EL (cell line): ENCODE results near the gene SNX24.
"Not testable (repeated sequence)": the region's sequence is repeated elsewhere in the genome, so short reads cannot be mapped to it uniquely, and the experiment has no call there.

Experiments
- DNase-seq: peaks from one replicate; pipeline ENCODE4 v3.0.0-alpha.2; 2016

The SNX24 gene

DNA sequence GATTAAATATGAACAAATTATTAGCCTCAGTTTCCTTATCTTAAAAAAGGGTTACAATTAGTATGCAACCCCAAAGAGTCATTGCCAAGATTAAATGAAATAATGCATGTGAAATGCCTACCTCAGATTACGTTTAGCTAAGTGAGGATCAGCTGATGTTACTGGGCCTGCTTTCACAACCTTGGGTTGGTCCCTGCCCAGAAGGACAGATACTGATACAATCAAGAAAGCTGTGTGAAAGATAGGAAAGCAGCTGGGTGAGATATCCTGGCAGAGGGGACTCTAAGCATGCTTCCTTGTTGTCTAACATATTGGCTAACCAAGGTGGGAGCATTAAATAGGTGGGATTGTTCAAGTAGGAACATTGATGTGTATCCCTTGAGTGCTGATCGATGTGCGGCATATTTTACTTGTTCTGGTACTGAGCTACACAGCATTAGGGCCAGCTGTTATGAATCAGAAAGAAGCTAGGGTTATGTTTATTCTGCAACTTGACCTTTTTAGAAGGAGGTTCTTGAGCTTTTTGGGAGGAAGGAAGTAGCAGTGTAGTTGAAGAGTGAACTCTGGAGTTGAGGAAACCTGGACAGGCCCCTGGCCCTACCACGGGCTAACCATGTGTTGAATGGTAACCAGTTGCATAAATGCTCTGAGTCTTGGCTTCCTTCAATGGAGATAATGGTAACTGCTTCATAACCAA is 28.9 kb downstream of the SNX24 start:
- DNase-seq = no peak

GRCh38 chr5:122877518-122877917 is 32.1 kb downstream of the SNX24 start:
- DNase-seq = no peak

- no peak for DNase-seq
Measured at GRCh38 chr5:122879076-122879475, 33.7 kb downstream of the SNX24 start.

- no peak for DNase-seq
Measured at GRCh38 chr5:122880170-122880689, 34.8 kb downstream of the SNX24 start.

GRCh38 chr5:122880749-122881148 is 35.3 kb downstream of the SNX24 start:
- peak; percentile 5 for DNase-seq

DNA sequence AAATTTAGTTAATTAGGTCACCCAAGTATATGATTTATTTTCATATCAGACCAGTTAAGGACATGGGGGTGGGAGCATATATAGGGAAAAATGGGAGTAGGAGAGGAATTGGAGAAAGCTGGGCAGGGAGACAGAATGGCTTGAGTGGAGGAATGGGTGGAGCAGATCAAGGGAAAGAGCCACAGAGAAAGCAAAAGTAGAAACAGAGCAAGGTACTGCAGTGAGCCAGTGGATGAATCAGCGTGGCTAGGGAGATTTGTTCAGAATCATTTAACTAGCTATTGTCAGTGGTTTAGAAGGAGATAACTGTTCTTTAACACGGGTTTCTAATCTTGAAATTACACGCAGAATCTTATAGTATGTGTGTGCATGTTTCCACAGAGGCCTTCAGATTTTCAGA is 37.4 kb downstream of the SNX24 start:
- DNase-seq = peak; percentile 48

DNA sequence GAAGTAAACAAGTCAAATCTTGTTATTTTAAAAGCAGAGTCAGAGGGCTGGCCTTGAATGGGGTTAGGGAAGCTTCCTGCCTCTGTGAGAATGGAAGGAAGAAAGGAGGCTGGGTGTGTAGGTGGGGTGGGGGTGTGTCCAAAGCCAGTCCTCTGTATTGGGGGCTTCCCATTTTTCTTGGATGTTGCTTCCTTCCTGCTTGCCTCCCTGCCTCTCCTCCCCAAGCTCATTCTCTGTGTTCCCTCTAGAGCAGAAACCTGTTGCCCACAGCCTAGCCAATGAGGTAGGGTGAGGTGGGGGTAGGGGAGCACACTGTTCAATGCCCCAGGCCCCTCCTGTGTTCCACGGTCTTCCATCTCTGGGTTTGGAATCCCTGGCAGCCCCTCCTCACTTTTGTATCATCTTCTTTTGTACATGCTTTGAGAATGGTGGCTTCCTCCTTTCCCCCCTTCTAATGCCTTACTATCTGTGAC is 39.7 kb downstream of the SNX24 start:
- no peak for DNase-seq

DNA sequence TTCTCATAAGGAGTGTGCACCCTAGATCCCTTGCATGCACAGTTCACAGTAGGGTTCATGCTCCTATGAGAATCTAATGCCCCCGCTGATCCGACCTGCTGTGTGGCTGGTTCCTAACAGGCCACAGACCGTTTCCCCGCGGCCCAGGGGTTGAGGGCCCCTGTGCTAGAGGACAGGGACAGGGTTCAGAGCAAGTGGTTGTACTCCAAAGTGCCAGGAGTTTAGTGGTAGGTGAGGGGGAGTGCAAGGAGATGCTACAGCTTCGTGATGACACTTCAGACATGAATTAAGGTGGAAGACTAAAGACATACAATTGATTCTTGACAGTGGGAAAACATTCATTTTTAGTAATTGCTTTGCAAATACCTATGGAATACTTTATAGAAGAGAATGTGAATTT is 40.5 kb downstream of the SNX24 start:
- DNase-seq = no peak

DNA sequence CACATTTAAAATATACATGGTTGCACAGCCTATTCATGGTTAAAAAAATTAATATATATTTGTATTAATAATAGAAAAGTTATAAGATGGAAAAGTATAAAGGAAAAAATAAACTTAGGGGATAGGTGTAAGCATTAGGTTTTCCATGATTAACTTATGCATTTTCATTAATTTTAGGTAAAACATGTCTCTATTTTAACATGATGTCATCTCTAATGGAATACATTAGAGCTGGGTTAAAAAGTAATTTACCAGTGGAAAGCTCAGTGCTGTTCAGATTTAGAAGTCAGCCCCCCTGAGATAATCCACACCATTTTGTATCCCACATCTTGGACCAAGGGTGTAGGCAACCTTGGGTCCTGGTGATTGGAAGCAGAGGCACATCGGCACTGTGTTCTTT is 49.7 kb downstream of the SNX24 start:
- DNase-seq = no peak

DNA sequence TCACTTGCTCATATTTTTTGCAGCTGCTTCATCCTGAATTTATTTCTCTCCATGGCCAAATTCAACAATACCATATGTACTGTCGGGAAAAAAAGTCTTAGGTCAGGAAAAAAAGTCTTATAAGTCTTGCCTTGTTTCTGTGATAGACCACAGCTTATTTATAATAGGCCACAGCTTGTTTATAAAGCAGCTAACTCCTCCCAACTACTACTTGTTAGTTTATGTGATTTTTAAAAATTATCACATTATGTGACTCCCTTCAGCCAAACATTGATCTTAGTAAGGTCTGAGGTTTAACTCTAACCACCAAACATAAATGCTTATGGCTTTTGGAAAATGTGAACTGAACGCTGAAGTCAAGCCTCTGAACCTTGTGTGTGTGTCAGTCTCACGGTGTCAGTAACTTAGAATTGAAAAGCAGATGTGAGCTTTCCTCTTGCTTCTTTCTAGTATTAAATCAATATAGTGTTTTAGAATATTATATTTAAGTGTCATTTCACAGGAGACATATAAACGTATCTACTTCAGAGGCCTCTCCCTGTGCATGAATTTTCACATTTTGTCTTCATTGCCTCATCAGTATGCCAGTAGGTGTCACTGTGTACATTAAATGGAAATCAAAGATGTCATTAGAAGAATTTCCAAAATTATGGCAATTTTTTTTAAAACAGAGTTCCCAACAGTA is 51.3 kb downstream of the SNX24 start:
- DNase-seq = peak; percentile 20

DNA sequence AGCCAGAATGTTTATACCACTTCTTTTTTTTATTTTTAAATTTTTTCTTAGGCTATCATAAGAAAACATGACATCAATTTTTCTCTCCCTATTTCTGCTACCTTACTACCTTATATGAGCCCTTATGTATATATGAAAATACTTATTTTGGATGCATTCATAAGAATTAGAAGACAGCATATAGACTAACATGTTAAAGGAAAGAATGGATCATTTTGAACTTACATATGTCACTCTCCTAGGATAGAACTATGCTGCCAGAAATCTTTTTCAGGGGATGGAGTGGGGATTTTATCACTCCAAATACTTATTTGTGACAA is 51.8 kb downstream of the SNX24 start:
- DNase-seq = no peak

GRCh38 chr5:122901346-122901745 is 55.9 kb downstream of the SNX24 start:
- DNase-seq = no peak

DNA sequence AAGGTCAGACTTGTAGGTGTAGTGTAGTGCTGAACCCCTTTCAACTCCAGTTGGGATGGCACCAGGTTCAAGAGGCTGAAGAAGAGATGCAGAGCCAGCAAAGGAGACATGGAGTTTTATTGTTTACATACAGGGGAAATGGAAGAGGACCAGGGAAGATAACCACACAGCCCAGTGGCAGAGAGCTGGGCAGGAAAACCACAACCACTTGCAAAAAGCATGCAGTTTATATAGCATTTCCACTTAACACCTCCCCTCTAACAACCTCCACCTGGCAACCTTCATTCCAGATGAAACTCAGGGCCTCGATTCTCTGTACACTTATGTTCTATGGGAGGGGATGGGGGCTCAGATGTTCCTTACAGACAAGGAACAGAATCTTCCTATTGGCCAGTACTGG is 56.9 kb downstream of the SNX24 start:
- DNase-seq = no peak

DNA sequence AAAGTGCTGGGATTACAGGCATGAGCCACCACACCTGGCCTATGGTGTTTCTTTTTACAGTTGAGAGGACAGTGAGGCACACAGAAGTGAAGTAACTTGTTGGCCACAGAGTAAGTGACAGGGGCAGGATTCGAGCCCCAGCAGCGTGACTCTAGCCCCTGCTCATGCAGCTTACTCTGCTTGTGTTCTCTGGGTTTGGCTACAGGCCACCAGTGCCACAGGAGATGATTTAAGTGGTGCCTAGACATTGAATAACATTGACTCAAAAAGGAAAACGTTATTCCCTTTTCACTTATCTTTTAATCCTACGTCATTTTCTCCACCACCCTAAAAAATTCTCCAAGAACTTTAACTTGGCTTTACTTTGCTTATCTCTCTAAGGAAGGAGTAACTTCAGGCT is 61.4 kb downstream of the SNX24 start:
- DNase-seq = peak; percentile 78

- DNase-seq = peak; percentile 91
Measured at GRCh38 chr5:122907276-122907675, 61.9 kb downstream of the SNX24 start.

DNA sequence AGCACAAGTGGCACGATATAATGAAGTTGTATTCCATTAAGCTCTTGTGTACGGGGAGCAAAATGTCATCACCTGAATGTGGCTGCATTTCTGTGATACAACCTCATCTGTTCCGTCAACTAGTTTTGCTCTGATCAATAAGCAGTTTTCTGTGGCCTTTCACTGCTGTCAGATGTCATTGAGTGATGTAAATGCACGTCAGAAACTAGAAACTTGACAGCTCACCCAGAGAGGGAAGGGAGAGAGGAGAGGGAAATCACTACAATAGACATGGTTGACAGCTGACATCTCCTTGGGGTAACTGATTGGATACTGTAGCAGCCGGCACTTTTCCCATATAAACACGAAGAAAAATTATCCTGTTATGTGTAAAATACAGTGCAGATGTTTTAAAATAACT is 62.7 kb downstream of the SNX24 start:
- no peak for DNase-seq

GRCh38 chr5:122908662-122909061 is 63.2 kb downstream of the SNX24 start:
- no peak for DNase-seq

DNA sequence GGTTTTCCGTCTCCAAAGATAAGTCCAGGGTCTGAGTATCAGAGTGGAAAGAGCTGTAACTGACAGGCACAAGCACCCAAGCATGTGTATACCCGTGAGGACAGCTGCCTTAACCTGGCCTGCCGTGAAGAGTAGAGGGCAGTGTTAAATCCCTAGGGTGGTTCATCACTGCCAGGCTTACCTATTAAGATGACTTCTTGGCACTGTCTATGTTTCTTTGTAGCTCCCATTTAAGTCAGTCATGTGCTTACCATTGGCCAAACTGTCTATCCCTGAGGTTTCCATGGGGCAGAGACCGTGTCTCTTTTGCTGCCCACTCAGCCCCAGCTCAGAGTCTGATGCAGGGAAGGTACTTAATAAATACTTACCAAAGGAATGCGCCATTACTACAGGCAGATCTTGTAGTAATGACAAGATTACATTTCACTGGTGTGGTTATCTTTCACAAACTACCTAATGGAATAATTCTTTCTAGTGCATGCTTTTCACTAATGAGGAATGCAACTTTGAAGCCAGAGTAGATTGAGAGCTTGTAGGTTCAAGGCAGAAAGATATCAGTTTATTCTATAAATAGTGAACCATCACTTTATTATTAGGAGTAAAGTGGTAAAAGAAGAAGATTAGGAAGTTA is 64.2 kb downstream of the SNX24 start:
- DNase-seq = no peak

- not testable (repeated sequence) for DNase-seq
Measured at GRCh38 chr5:122913436-122913835, 68.0 kb downstream of the SNX24 start.

- no peak for DNase-seq
Measured at GRCh38 chr5:122915717-122916461, 70.5 kb downstream of the SNX24 start.

GRCh38 chr5:122916490-122916889 is 71.1 kb downstream of the SNX24 start:
- DNase-seq = no peak

DNA sequence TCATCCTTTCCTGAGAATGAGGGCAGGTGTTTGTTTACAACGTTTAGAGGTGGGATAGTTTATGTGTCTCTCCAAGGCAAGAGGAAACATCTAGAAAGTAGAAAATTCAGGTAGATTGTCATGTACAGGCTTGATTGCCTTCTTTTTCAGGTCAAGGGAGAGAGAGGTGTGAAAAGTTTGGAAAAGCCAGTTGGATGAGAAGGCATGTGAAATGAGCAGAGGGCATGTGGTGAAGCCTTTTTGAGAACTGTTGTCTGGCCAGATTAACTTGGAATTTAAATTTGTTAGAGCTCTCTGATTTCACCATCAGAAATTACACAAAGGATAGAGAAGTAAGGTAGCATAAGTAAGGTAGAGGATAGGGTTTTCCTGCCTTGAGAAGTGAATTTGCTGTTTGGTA is 74.6 kb downstream of the SNX24 start:
- DNase-seq = no peak

- DNase-seq = peak; percentile 10
Measured at GRCh38 chr5:122921826-122922225, 76.4 kb downstream of the SNX24 start.
